ENCODE measurements around the gene CRKL.

The CRKL gene

GRCh38 chr22:20952544-20953341, 35.5 kb downstream of the CRKL start:
- DNase-seq (ENCODE audit: low read depth): no peak

DNA sequence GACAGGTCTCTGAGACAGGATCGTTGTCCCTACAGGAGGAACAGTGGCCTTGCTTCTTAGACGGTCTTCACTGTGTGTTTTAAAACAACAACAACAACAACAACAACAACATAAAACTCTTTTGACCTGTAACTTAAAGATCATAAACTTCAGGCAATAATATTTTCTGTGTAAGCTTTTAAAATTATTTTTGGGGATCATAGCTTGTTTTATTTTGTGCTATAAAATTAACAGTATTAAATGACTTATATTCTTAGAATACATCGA, 36.1 kb downstream of the CRKL start:
- DNase-seq (ENCODE audit: low read depth): no peak

DNA sequence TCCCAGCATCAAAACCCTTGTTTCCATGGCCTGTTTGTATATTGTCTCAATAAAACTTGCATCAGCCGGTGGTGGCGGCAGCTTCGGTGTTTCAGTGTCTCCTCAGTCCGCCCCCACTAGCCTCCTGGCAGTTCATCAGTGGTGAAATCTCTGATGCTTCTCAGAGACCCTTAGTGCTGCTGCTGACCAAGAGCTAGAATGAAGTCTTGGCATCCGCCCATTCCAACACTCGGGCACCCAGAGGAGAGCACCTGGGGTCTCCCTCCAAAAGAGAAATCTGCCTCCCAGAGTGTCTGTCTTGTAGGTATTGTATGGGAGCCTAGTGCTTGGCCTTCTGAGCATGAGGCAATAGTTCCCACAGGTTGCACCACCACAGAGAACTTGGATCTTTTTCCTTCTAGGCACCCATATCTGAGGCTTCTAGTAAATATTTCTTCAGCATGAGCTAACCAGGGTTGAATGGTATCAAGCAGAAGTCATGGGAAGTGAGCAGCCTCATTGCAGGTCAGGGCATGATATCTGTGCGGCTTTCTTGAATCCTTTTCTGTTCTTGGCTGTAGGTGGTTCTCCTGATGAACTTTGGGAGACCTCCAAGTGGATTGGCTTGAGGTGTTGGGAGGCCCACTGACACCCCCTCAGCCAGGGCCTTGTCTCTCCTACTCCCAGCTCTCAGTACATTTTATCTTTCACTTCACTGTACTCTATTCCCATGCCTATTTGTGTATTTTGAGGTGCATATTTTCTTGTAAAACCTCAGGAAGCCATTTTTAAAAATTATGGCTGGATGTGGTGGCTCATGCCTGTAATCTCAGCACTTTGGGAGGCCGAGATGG, 36.7 kb downstream of the CRKL start:
- DNase-seq (ENCODE audit: low read depth): no peak

DNA sequence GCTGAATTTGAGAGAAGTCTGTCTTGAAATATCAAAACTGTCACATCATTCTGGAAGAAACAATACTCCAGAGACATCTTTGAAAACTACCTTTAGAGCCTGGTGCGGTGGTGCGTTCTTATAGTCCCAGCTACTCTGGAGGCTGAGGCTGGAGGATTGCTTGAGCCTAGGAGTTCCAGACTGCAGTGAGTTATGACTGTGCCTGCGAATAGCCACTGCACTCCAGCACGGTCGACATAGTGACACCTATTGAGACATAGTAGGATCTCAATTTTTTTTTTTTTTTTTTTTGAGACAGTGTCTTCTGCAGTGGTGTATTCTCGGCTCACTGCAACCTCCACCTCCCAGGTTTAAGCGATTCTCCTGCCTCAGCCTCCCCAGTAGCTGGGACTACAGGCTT, 38.3 kb downstream of the CRKL start:
- DNase-seq (ENCODE audit: low read depth): no peak

- DNase-seq (ENCODE audit: low read depth): no peak
These were observed 39.3 kb downstream of the CRKL start for GRCh38 chr22:20956258-20957101.

DNA sequence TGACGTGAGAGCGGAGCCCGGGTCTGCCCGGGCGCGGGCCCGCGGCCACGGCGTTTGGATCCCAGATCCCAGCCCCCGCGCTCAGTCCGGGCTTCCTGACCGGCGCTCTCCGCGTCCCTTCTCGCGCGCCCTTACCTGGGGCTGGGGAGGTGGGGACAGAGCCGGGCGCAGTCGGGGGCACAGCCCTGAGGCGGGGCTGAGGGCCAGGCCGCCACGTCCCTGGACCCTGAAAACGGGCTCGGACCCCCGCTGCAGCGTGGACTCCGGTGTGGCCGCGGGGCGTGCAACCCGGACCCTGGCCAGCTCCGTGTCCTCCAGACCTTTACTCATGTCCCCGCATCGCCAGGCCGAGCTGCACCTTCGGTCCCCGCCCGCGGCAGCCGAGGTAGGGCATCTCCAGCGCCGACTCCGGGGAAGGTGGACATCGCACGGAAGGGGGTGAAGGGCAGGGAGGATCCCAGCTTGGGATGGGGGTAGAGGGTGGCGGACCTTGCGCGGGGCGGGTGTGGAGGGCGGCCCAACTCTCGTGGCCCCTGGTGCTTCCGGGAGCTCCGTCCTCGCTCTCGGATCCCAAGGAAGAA, 40.0 kb downstream of the CRKL start:
- no peak for DNase-seq (ENCODE audit: low read depth)

DNA sequence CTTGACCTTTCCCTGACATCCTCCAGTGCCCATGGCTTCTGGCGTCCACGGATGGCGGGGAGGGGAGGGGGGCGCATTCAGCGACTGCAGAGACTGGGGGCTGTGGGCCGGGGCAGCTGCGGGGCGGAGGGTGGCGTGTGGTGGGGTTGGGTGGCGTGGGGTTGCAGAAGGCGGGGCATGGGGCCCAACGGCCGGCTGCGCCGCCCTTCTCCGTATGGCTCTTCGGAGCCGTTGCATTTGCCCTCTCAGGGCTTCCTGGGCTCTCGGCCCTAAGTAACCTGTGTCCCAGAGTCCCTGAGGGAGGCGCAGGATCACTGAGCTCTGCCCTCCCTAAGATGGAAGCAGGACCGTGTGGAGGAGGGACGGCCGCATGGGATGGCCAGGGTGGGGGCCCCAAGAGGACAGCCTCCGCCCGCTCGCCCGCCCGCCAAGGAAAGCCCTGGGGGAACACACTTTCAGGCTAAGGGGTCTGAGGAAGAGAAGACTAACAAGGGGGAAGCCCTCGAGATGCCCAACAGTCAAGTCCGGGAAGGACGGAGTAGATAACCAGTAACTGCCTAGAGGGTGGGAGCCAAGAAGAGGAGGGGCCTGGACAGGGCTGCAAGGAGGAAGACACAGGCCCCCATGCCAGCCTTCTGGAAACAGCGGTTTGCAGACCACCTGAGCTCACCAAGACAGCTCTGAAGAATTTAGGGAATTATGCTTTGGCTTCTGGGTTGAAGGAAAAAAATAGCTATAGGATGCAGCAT, 40.6 kb downstream of the CRKL start:
- no peak for DNase-seq (ENCODE audit: low read depth)

GRCh38 chr22:20959578-20960461, 42.6 kb downstream of the CRKL start:
- DNase-seq (ENCODE audit: low read depth): no peak

DNA sequence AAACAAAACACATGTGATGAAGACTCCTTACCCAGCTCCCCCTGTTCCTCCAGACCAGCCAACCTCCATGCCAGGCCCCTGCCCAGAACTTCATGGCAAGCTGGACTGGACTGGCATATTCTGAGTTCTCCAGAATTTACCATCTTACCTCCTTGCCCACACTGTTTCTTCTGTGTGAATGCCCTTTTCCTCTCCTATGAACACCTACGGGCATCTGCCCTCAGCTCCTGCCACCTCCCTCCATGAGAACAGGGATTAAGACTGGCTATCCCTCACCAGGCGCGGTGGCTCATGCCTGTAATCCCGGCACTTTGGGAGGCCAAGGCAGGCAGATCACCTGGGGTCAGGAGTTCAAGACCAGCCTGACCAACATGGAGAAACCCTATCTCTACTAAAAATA, 43.4 kb downstream of the CRKL start:
- DNase-seq (ENCODE audit: low read depth): no peak

GRCh38 chr22:20962491-20962945, 45.3 kb downstream of the CRKL start:
- no peak for DNase-seq (ENCODE audit: low read depth)

DNA sequence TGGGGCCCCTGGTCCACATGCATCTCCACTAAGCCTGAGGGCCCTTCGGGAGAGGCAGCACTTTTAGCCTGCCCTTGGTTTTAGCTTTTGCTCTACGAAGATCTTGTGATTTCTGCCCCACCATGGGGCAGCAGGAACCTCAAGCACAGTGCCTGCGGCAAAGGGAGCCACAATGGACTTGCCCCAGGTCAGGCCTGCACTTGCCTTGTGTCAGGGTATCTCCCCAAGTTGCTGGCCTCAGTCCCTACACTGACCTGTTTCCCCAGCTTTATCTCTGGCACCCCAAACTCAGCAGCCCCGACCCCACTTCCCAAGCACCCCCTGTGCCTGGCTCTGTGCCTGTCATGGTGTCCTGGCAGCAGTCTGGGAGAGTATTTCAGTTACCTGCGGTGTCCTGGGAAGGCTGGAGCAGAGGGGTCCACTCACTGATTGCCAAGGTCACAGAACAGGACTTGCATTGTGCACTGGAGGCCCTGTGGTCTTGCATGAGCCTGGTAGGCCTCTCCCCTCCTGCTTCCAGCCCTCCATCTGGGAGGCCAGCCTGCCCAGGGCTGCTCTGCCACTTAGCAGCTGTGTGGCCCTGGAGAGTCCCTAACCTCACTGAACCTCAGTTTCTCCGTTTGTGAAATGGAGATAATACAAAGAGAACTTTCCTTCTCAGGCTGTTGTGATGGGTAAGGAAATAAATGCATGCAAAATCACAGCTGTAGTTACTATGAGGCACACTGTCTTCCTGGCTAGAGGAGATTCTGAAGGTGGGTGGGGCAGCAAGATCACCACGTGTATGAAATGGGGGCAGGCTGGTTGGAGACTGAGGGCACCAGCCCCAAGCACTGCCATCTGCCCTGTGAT, 46.2 kb downstream of the CRKL start:
- DNase-seq (ENCODE audit: low read depth): no peak

GRCh38 chr22:20964090-20964798, 47.0 kb downstream of the CRKL start:
- no peak for DNase-seq (ENCODE audit: low read depth)

GRCh38 chr22:20964799-20965103, 47.5 kb downstream of the CRKL start:
- no peak for DNase-seq (ENCODE audit: low read depth)

GRCh38 chr22:20965104-20965887, 48.1 kb downstream of the CRKL start:
- DNase-seq (ENCODE audit: low read depth): no peak

DNA sequence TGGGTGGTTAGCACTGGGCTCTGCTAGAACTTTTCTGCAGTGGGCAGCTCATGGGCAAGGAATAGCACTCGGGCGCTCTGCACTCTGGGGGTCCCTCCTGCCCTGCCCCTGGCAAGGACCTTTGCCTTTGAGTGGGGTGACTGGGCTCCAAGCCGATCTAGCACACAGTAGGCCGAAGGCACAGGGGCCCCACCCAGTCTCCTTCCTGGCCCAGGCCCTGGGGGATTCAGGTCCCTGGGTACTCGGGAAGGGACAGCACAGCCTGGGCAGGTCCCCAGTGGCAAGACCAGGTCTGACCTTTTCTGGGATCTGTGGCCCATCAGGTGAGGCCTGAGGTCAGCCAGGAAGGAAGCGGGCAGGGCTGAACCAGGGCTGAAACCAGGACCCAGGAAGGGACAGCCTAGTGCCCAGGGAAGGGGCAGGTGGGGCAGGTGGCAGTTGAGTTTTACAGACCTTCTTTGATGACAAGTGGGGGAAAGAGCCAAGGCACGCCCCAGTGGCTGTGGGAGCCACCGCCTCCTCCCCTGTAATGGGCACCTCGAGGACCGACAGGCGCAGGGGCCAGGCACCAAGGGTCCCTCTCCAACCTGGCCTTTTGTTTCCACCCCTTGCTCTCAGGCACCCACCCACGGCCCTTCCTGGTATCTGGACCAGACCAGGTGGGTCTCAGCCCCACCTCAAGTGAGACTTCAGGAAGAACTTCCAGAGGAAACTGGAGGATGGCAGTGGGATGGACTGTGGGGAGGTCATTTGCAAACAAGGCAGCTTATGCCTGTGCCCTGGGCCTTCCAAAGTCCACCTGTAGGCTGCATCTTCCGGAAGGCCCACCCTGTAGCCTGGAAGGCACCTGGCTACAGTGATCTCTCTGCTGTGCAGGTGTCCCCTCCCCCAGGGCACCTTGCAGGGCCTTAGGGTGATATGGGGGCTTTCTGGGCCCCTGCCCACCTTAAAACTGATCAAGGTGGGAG, 49.0 kb downstream of the CRKL start:
- DNase-seq (ENCODE audit: low read depth): no peak

DNA sequence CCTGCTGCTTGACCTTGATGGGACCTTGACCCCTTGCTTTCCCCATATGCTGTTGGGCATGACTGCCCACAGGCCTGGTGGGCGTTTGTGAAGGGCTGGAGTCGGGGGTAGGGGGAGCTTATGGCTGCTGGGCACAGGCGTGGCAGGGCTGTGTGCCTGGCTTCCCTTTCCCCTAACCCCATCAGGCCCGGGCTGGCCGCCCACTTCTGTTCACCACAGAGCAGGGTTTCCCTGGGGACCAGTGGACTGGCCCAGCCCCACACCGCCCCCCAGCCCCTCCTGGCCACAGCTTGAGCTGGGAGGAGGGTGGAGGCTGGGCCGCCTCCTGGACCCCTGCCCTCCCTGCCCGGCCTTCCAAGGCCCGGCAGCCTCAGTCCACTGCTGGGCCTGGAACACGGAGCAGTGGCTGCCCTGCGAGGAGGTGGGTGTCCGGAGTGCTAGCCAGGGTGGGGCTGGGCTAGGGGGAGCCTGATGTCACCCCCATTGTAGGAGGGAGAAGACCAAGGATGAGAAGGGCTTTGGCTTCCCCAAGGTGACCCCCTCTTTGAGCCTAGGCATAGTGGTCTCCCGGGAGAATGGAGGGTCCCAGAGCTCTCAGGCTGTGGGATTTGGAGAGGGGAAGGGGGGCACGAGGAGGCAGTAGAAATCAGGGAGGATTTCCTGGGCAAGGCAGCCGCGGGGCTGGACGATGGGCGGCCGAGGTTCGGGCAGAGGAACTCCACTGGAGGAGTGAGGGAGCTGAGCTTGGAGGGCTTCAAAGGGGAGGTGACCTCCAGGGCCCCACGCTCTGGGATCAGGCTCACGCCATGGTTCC, 49.9 kb downstream of the CRKL start, which contains the start of gene AIFM3:
AIFM3 (plus strand) TSS at position 373 of the 814 bp plus-strand sequence. CDS start 690 bp downstream, outside the sequence.
- no peak for DNase-seq (ENCODE audit: low read depth)
